CD4-positive, alpha-beta memory T cell (primary cell): ENCODE measurements around the gene CDK5RAP2. TPM values are rescaled to one million over a fixed set of nuclear protein-coding genes. Genes with fewer than 3 reads are reported as not detected.

Source experiments
- CTCF ChIA-PET: fragments of 350-600 bp; sonication (Branson Sonifier 250); formaldehyde crosslinking; loops from one replicate; lab custom pipeline; 2021; ENCODE audit warnings: inconsistent platforms; ENCODE audit not compliant: partially characterized antibody; lab: Charles Lee
- POLR2A ChIA-PET: fragments of 350-600 bp; sonication (Branson Sonifier 250); formaldehyde crosslinking; loops from one replicate; lab custom pipeline; 2021; ENCODE audit not compliant: partially characterized antibody; lab: Charles Lee
- DNase-seq, 5 donors: peaks; one replicate each; pipeline versions ENCODE4 v3.0.0 to v3.0.0-alpha.2; 2020 to 2022; ENCODE audit warnings: mixed read lengths in 1 of 5
- H3K27ac ChIP-seq: one replicate; pipeline ENCODE4 v1.7.0; 2013; ENCODE audit warnings: low read depth, low read length
- H3K27me3 ChIP-seq: 2 replicates; pipeline ENCODE4 v1.7.0; 2013; ENCODE audit warnings: mild to moderate bottlenecking, low read length, moderate library complexity; ENCODE audit not compliant: insufficient read depth
- H3K36me3 ChIP-seq: 2 replicates; pipeline ENCODE4 v1.7.0; 2013; ENCODE audit warnings: mild to moderate bottlenecking, low read length, moderate library complexity; ENCODE audit not compliant: insufficient read depth
- H3K4me1 ChIP-seq: 2 replicates; pipeline ENCODE4 v1.7.0; 2013; ENCODE audit warnings: mild to moderate bottlenecking, low read length, moderate library complexity; ENCODE audit not compliant: insufficient read depth
- H3K4me3 ChIP-seq, 2 donors: one replicate each; pipeline ENCODE4 v1.7.0; 2013; ENCODE audit warnings: low read length in 2 of 2, mild to moderate bottlenecking in 1 of 2
- H3K9me3 ChIP-seq, 2 donors: one replicate each; pipeline ENCODE4 v1.7.0; 2013; ENCODE audit warnings: low read length in 2 of 2, control low read depth in 1 of 2; ENCODE audit not compliant: control insufficient read depth in 1 of 2
- H3K27ac Mint-ChIP-seq, 7 donors: one replicate each; pipeline ENCODE4 v1.8.0; 2020 to 2021; ENCODE audit warnings: mixed read lengths in 7 of 7, mild to moderate bottlenecking in 6 of 7, inconsistent platforms in 3 of 7, moderate library complexity in 3 of 7
- H3K27me3 Mint-ChIP-seq, 2 donors: one replicate each; pipeline ENCODE4 v1.8.0; 2020 to 2021; ENCODE audit warnings: mixed read lengths in 2 of 2
- H3K36me3 Mint-ChIP-seq, 2 donors: one replicate each; pipeline ENCODE4 v1.8.0; 2020 to 2021; ENCODE audit warnings: mixed read lengths in 2 of 2, inconsistent platforms in 1 of 2, mild to moderate bottlenecking in 1 of 2
- H3K4me1 Mint-ChIP-seq, 4 donors: one replicate each; pipeline ENCODE4 v1.8.0; 2020 to 2021; ENCODE audit warnings: mixed read lengths in 4 of 4, mild to moderate bottlenecking in 1 of 4
- H3K4me3 Mint-ChIP-seq, 8 donors: one replicate each; pipeline ENCODE4 v1.8.0; 2020 to 2021; ENCODE audit warnings: mixed read lengths in 8 of 8, mild to moderate bottlenecking in 7 of 8, moderate library complexity in 6 of 8, inconsistent platforms in 3 of 8
- H3K9me3 Mint-ChIP-seq, 8 donors: one replicate each; pipeline ENCODE4 v1.8.0; 2020 to 2021; ENCODE audit warnings: mixed read lengths in 8 of 8, mild to moderate bottlenecking in 5 of 8, inconsistent platforms in 3 of 8, moderate library complexity in 1 of 8
- intact Hi-C: fragments of 100-400 bp; cut with micrococcal nuclease; formaldehyde crosslinking; loops from one replicate; pipeline ENCODE4 v1.15.1; 2023
- polyA plus RNA-seq, 2 donors: library from polyadenylated mRNA; unstranded; fragments of 300-500 nt; fragmentation: Illumina TruSeq; gene quantifications; one replicate each; pipeline ENCODE4 v1.2.3, GENCODE V29; 2021
- total RNA-seq, 2 experiments: library from RNA; stranded (reverse); gene quantifications; one replicate each; pipeline ENCODE4 v1.2.3, GENCODE V29; 2021

The CDK5RAP2 gene
- total and polyA plus RNA-seq, 4 experiments from 2014 or later = 3.9 to 102 (median 59.4) TPM

- intact Hi-C loops = no loop called here
- CTCF ChIA-PET = no interaction called here
- Mint-ChIP-seq H3K27ac (no peak overlapping the region), H3K27me3 (no peaks in the 10 kb centered on the region), H3K36me3 (peaks cover 0 to 7% of the 10 kb centered on the region in 2 donors), H3K9me3 (peaks cover 0 to 4% (median 0%) of the 10 kb centered on the region in 8 donors), H3K4me3 (no peak overlapping the region), H3K4me1 (no peaks in the 10 kb centered on the region)
- H3K4me1 ChIP-seq = no peaks in the 10 kb centered on the region
- no peaks in the 10 kb centered on the region for H3K27me3 ChIP-seq
- H3K27ac ChIP-seq = no peak overlapping the region
- H3K36me3 ChIP-seq = no peaks in the 10 kb centered on the region
- H3K9me3 ChIP-seq = no peaks in the 10 kb centered on the region
- no peak for DNase-seq
- H3K4me3 ChIP-seq = no peak overlapping the region
- POLR2A ChIA-PET = no interaction called here
These were observed 226.5 kb downstream of the CDK5RAP2 start for GRCh38 chr9:120353506-120353905.

GRCh38 chr9:120351106-120351505 lies 228.9 kb downstream of the CDK5RAP2 start:
- no peaks in the 10 kb centered on the region for H3K9me3 ChIP-seq
- no peaks in the 10 kb centered on the region for H3K27me3 Mint-ChIP-seq
- H3K36me3 Mint-ChIP-seq = peaks cover 0 to 3% of the 10 kb centered on the region in 2 donors
- H3K9me3 Mint-ChIP-seq = no peaks in the 10 kb centered on the region
- no peaks in the 10 kb centered on the region for H3K4me1 Mint-ChIP-seq
- no peak overlapping the region for H3K27ac ChIP-seq
- H3K4me3 Mint-ChIP-seq = no peak overlapping the region
- CTCF ChIA-PET = no interaction called here
- H3K4me1 ChIP-seq = no peaks in the 10 kb centered on the region
- intact Hi-C loops = no loop called here
- POLR2A ChIA-PET = no interaction called here
- no peaks in the 10 kb centered on the region for H3K36me3 ChIP-seq
- no peak overlapping the region for H3K4me3 ChIP-seq
- no peak for DNase-seq
- H3K27ac Mint-ChIP-seq = no peak overlapping the region
- H3K27me3 ChIP-seq = no peaks in the 10 kb centered on the region

- Mint-ChIP-seq H3K27ac (no peak overlapping the region), H3K4me1 (no peaks in the 10 kb centered on the region), H3K27me3 (no peaks in the 10 kb centered on the region), H3K4me3 (no peak overlapping the region), H3K36me3 (no peaks in the 10 kb centered on the region), H3K9me3 (no peaks in the 10 kb centered on the region)
- no peaks in the 10 kb centered on the region for H3K4me1 ChIP-seq
- H3K9me3 ChIP-seq = no peaks in the 10 kb centered on the region
- no peak overlapping the region for H3K27ac ChIP-seq
- no peaks in the 10 kb centered on the region for H3K27me3 ChIP-seq
- CTCF ChIA-PET = no interaction called here
- DNase-seq = no peak
- no peak overlapping the region for H3K4me3 ChIP-seq
- POLR2A ChIA-PET = no interaction called here
- intact Hi-C loops = no loop called here
- no peaks in the 10 kb centered on the region for H3K36me3 ChIP-seq
These were observed 229.4 kb downstream of the CDK5RAP2 start for GRCh38 chr9:120350596-120350995.

- H3K9me3 Mint-ChIP-seq = no peaks in the 10 kb centered on the region
- no peak overlapping the region for H3K4me3 Mint-ChIP-seq
- H3K27ac ChIP-seq = no peak overlapping the region
- H3K27ac Mint-ChIP-seq = no peak overlapping the region
- no peaks in the 10 kb centered on the region for H3K36me3 Mint-ChIP-seq
- ChIA-PET CTCF (no interaction called here), POLR2A (no interaction called here)
- no peak overlapping the region for H3K4me3 ChIP-seq
- no peaks in the 10 kb centered on the region for H3K27me3 ChIP-seq
- intact Hi-C loops = no loop called here
- no peaks in the 10 kb centered on the region for H3K4me1 ChIP-seq
- peaks cover 0 to 6% (median 1%) of the 10 kb centered on the region in 4 donors for H3K4me1 Mint-ChIP-seq
- no peaks in the 10 kb centered on the region for H3K9me3 ChIP-seq
- DNase-seq = no peak
- H3K27me3 Mint-ChIP-seq = no peaks in the 10 kb centered on the region
- H3K36me3 ChIP-seq = no peaks in the 10 kb centered on the region
These were observed 231.0 kb downstream of the CDK5RAP2 start for GRCh38 chr9:120348951-120349429.

GRCh38 chr9:120345379-120345778 lies 234.6 kb downstream of the CDK5RAP2 start:
- ChIA-PET CTCF (no interaction called here), POLR2A (no interaction called here)
- no peaks in the 10 kb centered on the region for H3K27me3 ChIP-seq
- DNase-seq = no peak
- no peaks in the 10 kb centered on the region for H3K9me3 ChIP-seq
- H3K4me3 ChIP-seq = no peak overlapping the region
- H3K9me3 Mint-ChIP-seq = no peaks in the 10 kb centered on the region
- H3K4me3 Mint-ChIP-seq = peak overlapping the region in 1 of 8 donors; percentile 32
- no peaks in the 10 kb centered on the region for H3K36me3 Mint-ChIP-seq
- intact Hi-C loops = no loop called here
- H3K27ac Mint-ChIP-seq = no peak overlapping the region
- H3K4me1 Mint-ChIP-seq = peaks cover 0 to 6% (median 1%) of the 10 kb centered on the region in 4 donors
- H3K36me3 ChIP-seq = no peaks in the 10 kb centered on the region
- H3K4me1 ChIP-seq = no peaks in the 10 kb centered on the region
- H3K27me3 Mint-ChIP-seq = no peaks in the 10 kb centered on the region
- H3K27ac ChIP-seq = no peak overlapping the region

GRCh38 chr9:120344230-120344629 lies 235.7 kb downstream of the CDK5RAP2 start:
- H3K27ac ChIP-seq = no peak overlapping the region
- H3K4me3 Mint-ChIP-seq = no peak overlapping the region
- H3K9me3 Mint-ChIP-seq = no peaks in the 10 kb centered on the region
- POLR2A ChIA-PET = no interaction called here
- H3K4me1 Mint-ChIP-seq = peaks cover 0 to 6% (median 1%) of the 10 kb centered on the region in 4 donors
- H3K36me3 Mint-ChIP-seq = no peaks in the 10 kb centered on the region
- no peak overlapping the region for H3K4me3 ChIP-seq
- intact Hi-C loops = no loop called here
- H3K9me3 ChIP-seq = no peaks in the 10 kb centered on the region
- no peaks in the 10 kb centered on the region for H3K27me3 ChIP-seq
- CTCF ChIA-PET = no interaction called here
- no peaks in the 10 kb centered on the region for H3K27me3 Mint-ChIP-seq
- H3K36me3 ChIP-seq = no peaks in the 10 kb centered on the region
- no peaks in the 10 kb centered on the region for H3K4me1 ChIP-seq
- no peak overlapping the region for H3K27ac Mint-ChIP-seq
- no peak for DNase-seq

GRCh38 chr9:120343416-120343815 lies 236.6 kb downstream of the CDK5RAP2 start:
- Mint-ChIP-seq H3K9me3 (no peaks in the 10 kb centered on the region), H3K4me3 (no peak overlapping the region), H3K27ac (no peak overlapping the region), H3K36me3 (no peaks in the 10 kb centered on the region), H3K4me1 (peaks cover 0 to 6% (median 1%) of the 10 kb centered on the region in 4 donors), H3K27me3 (peaks cover 0 to 4% of the 10 kb centered on the region in 2 donors)
- intact Hi-C loops = no loop called here
- H3K27ac ChIP-seq = no peak overlapping the region
- CTCF ChIA-PET = no interaction called here
- H3K9me3 ChIP-seq = no peaks in the 10 kb centered on the region
- H3K4me3 ChIP-seq = no peak overlapping the region
- H3K4me1 ChIP-seq = no peaks in the 10 kb centered on the region
- DNase-seq = no peak
- no peaks in the 10 kb centered on the region for H3K36me3 ChIP-seq
- POLR2A ChIA-PET = no interaction called here
- H3K27me3 ChIP-seq = no peaks in the 10 kb centered on the region
